Colon (tissue), 2 donors: Measurements from ENCODE around the gene ZBTB22.
"Not testable (repeated sequence)": the region's sequence is repeated elsewhere in the genome, so short reads cannot be mapped to it uniquely, and the experiment has no call there.

Source experiments
- FAIRE-seq: peaks from 2 replicates; lab custom pipeline; 2012; peaks lifted over from hg19 to GRCh38; lab: Jason Lieb, UNC
- donor health status: control.
- donor health status: control.

ZBTB22 gene

DNA sequence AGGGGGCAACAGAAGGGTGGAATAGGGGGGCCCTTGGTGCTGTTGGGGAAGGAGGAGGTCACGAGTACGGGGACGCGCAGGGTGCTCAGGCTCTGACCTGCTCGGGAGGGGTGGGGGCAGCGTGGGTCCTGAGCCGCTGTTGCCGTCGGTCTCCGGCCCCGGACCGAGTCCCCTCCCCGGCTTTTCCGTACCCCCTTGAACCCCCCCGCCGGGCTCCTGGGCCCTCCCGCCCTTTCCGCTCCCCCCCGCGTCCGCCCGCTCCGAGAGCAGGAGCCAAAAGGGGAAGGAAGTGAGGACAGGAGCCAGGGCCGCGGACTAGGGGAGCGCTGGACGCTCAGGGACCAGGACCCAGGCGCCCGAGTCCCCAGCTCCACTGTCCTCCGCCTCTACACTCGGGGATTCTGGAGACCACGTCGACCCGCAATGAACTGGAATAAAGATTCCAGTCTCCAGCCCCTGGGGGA lies 18.7 kb downstream of the ZBTB22 start, which contains the start of gene RGL2:
Gene RGL2 (minus strand): TSS at position 170 of the 464 bp plus-strand sequence. CDS start 332 bp downstream, outside the sequence.
- no peak for FAIRE-seq

DNA sequence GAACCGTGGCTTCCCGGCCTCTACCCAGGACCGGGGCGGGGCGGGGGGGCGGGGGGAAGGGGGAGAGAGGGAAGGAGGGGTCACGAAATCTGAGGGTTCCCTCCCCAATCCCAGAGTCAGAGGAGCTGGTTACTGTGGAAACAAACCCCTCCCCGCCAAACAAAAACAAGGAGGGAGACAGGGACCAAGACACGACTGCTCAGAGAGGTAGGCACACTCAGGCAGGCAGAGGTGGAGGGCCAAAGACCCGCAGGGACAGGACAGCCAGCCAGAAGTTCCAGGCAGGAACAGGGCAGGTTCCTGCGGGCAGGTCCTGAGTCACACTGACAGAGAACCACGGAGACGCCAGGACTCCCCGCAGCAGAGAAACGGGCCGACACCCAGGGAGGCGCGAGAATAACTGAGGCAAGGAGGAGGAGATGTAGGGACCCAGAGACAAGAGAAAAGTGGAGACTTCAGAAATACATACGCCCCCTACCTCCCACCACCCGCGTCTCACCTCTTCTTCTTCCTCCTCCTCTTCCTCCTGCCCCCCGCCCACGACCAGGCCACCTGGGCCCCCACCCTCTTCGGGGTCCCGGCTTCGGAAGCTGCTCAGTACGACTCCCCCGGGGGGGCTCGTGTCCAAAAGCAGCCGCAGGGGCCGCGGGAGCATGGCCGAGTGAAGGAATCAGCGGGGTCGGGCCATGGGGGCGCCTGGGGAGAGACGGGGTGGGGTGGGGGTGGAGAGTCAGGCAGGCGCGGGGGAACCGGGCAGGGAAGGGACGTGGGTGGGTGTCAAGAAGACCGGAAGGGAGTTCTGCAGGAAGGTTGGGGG lies 19.4 kb downstream of the ZBTB22 start:
- no peak for FAIRE-seq

DNA sequence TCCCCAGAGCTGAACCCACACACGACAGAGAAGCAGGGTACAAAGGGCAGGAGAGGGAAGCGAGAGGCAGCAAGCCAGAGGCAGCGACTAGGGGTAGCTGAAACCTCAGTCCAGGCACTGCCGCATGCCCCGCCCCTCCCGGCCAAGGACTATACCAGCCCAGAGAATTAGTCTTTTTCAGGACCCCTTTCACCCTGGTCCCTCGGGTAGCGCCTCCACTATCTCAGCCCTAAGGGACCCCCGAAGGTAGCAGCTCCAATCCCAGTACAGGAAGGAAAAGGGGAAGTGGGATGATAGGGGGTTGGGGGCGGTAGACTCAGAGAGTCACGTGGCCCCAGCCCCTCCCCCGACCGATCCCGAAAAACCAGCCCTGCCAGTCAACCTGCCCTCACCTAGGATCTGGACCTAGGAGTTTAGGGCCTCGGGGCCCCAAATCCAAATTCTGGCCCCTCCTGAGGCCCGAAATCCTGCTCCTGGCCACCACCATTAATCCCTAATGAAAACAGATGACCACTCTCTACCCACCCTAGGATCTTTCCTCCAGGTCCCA lies 20.1 kb downstream of the ZBTB22 start:
- no peak for FAIRE-seq

DNA sequence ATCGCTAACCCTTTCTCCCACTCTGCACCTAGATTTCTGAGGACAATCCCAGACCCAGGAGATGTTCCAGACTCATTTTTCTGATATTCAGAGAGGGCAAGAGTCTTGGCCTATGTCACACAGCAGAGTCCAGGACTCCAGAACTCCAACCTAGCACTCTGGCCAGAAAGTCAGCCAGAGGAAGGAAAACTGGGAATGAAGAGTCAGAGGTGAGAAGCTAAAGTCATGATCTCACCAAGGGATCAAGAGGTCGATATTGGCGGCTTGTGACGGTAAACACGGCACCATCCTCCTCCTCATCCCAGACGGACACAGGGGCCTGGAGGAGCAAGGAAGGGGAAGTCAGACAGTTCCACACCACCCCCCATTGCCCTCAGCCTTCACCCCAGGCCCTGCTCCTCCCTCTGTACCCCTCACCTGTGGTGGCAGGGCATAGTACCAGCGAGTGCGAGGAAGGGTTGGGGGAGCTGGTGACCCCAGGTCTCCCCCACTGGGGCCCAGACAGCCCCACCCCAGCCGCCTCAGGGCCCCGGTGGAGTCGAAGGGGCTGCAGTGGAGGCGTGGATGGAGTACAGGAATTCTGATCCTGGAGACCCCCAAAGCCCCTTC lies 20.6 kb downstream of the ZBTB22 start:
- no peak for FAIRE-seq

DNA sequence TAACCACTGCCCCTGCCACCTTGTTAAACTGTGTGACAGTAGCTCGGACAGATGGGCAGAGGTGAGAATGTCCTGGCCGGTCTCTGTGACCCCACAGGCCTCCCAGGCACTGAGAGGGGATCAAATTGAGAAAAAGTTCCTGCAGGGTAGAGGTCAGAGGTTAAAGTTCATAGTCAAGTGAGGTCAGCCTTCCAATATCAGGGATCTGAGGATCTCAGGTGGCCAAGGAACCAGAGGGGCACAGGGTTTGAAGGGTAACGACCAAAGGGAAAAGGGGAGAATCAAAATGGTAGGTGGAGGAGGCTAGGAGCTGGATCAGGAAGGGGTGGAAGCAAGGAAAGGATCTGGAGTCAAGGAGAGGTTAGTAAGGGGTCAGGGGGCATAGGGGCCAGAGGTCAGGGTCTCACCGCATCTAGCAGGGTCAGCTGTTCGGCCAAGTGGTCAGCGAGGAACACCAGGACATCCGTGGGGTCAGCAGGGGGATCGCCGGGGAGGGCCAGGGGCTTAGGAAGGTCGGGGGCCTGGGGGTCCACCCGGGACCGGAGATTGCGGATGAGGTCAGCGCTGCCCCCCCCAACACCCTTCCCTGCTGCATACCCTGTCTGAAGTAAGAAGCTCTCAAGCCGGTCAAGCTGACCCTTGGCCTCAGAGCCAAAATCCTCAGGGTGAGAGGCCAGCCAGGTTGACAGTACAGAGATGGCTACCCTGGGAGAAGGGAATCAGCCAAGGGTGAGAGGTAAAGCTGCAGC lies 21.7 kb downstream of the ZBTB22 start:
- no peak for FAIRE-seq

DNA sequence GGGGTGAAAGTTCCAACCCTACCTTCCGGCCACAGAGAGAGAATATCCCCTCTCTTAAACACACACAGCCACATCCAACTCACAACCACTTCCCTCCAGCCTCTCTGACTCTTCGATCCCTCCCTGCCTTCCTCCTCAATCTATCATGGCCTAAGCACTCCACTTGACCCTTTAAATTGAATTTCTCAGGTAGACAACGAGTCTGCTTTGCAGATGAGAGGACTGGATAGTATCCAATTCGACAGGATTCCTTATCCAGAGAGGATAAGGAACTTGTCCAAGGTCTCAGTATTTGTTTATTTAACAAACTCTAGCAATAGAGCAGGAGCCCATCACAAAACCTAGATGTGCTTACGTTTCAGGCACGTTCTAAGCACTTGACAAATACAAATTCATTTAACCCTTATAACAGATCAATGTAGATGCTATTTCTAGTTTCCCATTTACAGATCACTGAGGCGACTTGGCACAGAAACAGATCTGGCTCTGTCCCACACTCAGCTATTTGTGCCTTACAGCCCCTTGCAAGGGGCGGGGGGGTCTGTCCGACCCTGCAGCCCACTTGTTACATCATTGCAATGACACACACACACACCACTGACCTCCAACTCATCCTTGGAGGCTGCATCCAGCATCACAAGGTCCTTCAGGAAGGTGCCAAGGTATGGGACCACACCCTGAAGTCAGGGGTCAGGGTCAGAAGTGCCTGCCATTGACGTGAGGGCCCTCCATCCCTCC lies 23.3 kb downstream of the ZBTB22 start:
- no peak for FAIRE-seq

DNA sequence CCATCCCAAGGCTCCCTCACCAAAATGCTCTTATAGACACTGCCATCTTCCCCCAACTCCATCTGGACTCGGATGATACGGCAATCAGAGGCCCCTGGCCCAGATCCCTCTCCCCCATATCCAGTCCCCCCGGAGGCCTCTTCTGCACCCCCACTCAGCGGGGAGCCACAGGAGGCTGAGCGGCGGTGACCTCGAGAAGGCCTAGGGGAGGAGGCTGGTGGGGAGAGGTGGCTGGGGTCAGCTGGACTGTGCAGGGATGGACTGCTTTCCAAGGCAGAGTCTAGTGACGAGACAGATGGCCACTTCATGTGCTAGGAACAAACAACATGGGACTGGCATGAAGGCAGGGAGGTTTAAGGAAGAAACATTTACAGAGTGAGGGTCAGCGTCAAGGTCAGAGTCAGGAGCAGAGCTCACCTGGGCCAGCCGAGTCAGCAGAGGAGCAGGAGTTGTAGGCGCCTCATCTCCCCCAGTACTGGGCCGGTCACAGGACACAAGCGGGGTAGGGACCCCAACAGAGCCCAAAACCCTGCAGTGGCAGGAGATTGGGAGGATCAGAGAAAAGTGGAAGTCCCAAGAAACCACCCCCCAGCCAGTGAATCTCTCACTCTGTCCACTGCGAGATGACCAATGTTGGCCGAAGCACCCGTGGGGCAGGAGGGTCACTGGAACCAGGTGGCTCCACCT lies 24.4 kb downstream of the ZBTB22 start:
- FAIRE-seq, result no peak

DNA sequence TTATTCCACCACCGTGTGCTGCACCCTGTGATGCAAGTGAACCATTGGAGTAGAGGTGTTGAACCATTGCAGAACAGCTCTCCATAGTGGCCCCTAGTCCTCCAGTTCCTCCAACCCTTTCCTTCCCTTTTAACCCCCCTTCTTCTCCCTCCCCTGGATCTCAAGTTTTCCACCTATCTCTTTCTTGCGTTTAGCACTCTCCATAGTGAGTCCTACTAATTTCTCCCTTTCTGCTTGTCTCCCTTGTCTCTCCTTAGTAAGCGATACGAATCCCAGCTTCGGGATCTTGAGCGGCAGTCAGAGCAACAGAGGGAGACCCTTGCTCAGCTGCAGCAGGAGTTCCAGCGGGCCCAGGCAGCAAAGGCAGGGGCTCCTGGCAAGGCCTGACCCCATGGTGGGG lies 27.1 kb downstream of the ZBTB22 start:
- no peak for FAIRE-seq

DNA sequence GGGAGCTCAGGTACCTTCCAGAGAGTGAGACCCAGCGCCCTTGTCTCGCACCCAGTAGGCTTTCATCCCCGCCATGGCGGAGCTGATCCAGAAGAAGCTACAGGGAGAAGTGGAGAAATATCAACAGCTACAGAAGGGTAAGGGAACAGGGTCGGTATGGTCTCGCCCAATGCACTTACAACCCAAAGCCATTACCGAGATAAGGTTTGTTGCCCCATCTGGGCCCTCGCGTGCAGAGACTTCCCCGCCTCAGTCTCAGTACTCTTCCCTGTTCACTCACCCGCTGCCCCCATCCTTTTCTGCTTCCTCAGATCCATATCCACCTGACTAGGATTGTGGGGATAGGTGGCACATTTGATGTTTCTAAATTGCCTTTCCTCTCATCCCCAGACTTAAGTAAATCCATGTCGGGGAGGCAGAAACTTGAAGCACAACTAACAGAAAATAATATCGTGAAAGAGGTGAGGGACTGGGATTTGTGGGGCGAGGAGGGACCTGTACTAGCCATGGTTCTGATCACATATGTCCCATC lies 27.7 kb downstream of the ZBTB22 start:
- FAIRE-seq, result no peak

DNA sequence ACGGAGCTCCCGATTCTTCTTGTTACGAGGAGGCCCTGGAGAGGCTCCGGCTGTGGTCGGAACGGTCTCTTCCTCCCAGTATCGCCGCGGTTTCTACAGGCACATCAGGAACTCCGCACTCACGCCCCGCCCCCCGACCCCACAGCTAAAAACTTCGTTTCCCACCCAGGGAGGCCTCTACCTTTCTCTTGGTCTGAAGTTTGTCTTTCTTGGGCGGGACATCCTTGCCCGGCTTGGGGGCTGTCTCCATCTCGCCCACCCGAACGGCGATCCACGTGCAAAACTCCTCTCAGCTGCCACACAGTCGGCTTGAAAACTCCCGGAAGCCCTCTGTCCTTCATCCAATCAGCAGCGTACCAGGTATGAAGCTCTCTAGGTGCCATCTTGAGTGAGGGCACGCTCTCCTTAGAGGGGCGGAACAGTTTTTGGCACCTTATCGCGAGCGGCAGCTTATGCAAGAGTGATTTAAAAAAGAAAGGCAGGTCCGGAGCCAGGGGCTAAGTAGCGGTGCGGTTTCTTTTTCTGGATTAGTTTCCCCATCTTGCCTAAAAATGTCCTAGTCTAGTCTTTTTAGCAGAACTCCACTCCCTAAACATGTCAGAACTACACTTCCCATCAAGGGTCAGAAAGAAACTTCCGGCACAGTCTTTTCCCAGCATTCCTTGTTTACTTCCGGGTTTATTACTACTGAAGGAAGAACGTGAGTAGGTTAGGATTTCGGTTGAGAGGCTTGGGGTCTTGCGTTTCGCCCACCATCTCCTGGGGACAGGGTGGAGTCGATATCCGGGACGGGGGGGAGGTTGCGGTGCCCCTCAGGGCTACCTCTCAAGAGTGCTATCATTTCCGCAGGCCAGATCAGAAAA lies 28.4 kb downstream of the ZBTB22 start, which contains the start of the genes PFDN6 and WDR46:
Gene PFDN6 (plus strand): TSS at position 681 of the 863 bp plus-strand sequence. CDS start 256 bp downstream, outside the sequence.
Gene WDR46 (minus strand): TSS at position 319 of the 863 bp plus-strand sequence. CDS start 69 bp downstream, at position 250.
- no peak for FAIRE-seq

DNA sequence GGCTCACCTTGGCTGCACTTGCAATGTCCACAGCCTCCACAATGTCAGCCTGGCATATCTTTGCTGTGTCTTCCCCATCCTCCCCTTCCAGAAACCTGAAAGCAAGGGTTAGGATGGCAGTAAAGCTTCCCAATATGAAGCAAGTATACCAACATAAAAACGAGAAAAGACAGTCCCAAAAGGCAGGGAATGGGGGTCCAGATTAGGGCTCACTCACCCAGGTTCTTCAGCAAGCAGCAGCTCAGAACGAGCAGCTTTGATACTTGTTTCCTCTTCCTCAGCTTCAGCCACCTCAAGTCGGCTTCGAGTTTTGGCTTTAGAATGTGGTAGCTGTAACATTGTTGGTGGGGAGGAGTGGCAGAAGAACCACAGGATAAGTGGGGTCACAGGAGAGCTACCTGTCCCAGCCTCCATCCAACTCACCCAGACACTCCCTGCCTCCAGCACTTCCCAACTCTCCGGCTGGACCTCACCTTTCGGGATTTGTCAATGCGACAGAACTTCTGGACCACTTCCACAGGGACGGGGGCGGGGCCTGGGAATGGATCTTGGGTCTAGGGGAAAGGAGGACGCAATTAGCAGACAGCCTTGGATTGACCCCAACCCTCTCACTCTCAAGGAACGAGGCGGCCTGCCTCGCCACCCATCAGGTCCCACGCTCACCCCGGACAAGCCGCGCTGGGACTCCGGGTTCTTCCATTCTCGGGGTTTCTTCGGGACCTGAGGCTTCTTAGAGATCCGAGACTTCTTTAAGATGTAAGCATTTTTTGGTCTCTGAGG lies 29.2 kb downstream of the ZBTB22 start:
- FAIRE-seq, result no peak

DNA sequence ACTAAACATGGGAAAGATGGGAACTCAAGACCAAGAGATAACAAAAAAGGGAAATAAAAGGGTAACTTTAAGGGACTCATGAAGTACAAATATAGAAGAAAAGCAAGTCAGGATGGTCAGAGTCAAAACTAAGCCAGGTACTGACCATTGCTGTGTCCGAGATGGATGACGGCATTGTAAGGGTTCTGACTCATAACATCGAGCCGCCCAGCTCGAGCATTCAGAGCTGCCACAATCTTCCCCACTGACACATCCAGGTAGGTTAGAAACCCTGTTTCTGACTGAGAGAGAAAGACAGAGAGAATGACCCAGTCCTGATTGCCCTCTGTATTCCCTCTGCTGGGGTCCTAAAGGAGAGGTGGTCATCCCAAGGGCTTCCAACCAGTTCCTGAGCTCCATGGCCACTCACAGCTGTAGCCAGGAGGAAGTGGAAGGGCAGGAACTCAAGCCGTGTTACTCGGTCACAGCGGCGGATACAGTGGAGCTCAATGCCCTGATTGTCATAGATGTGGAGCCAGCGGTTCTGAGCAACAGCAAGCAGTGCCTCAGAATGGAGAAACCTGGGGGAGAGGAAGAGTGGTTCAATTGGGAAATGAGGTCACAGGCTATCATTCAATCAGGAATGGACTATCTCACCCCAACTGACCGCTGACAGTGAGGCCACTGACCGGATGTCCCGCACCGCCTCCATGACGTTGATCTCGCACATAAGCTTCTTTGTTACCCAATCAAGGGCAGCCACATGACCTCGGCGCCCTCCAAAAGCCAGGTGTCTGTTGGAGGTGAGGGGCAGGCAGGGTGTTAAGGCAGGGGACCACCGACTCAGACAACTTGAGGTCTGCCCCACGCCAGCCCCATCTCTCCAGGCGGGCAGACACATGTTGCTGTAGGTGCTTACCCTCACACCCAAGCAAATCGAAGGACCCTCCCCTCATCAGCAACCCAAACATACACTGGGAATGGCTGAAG lies 30.3 kb downstream of the ZBTB22 start:
- no peak for FAIRE-seq

DNA sequence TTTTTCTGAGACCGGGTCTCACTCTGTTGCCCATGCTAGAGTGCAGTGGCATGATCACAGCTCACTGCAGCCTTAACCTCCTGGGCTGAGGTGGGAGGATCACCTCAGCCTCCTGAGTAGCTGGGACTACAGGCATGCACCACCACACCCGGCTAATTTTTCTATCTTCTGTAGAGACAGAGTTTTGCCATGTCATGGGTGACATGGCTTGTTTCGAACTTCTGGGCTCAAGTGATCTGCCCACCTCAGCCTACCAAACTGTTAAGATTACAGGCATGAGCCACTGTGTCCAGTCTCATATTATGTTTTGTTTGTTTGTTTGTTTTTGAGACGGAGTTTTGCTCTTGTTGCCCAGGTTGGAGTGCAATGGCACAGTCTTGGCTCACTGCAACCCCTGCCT lies 32.3 kb downstream of the ZBTB22 start:
- not testable (repeated sequence) for FAIRE-seq

DNA sequence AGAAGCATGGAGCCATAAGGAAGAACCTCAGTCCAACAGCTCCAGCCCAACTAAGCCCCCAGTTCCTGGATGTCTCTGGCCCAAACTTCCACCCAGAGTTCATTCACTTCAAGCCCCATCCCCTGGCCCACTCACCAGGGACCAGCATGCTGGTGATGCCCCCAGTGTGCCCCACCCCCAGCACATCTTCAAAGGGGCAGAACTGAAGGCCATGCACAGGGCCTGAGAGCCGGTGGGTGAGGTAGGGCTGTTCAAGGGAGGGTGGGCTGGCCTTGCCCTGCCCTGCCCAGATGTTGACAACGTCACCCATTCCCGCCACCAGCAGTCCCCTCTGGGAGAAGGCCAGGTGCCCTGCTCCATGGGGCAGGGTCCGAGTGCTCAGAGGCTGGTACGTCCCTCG lies 37.0 kb downstream of the ZBTB22 start:
- no peak for FAIRE-seq

DNA sequence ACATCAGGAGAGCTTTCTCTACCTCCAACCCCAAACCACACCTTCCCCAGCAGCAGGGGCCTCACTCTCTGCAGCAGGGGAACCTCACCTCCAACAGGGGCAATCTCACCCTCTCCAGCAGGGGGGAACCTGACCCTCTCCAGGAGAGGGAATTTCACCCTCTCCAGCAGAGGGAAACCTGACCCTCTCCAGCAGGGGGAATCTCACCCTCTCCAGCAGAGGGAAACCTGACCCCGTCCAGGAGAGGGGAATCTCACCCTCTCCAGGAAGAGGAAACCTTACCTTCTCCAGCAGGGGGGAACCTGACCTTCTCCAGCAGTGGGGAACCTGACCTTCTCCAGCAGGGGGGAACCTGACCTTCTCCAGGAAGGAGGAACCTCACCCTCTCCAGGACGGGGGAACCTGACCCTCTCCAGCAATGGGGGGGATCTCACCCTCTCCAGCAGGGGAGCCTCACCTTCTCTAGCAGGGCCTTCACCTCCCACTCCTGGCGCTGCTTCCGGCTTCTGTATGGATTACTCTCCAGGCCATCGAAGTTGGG lies 37.5 kb downstream of the ZBTB22 start:
- no peak for FAIRE-seq

DNA sequence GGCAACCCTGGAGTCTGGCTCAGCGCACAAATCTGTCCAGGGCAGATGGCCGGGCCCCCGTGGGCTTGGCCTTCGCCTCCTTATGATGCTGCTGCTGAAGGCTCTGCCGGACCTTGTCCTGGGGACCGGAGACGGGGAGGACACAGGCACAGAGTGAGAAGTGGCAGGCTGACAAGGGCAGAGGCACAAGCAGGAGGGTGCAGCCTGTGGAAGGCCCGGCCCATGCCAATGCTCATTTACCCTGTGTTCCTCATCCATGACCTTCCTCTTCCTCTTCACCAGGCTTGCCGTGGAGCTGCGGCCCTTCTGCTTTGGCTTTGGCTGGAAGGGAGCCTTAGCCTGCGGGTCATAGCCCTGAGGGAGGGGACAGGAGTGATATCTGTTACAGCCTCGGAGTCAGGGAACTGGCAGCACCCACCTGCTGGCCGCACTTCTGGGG lies 38.3 kb downstream of the ZBTB22 start:
- FAIRE-seq, result no peak

DNA sequence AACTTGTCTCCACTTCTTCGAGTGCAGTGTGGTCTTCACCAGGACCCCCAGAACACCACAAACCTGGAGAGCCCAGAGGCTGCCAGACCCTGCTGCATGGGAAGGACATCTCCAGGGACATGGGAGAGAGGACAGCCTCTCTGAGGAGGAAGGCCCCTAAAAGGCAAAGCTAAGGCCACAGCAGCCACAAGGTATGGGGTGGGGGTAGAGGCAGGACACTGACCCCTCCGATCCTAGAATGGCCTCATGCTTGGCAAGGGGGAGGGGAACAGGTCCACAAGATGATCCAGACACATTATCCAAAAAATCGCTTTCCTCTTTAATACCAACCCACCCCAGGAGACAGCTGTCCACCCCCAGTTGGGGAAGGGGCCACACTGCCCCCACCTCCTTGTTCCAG lies 38.7 kb downstream of the ZBTB22 start:
- FAIRE-seq, result no peak
